ENCODE data around the gene HRH1. TPM values are rescaled to one million over a fixed set of nuclear protein-coding genes. Genes with fewer than 3 reads are reported as not detected.
"Not testable (repeated sequence)": the region's sequence is repeated elsewhere in the genome, so short reads cannot be mapped to it uniquely, and the experiment has no call there.

HRH1 gene
- 10 to 100 TPM; 17.7 to 48.3 TPM for total RNA-seq

- Histone ChIP-seq H3K4me3 (peak within 1 kb of the TSS; percentile 91), H3K36me3 (no peaks in the 10 kb centered on the region), H3K27ac (peak within 1 kb of the TSS; percentile 85 to 92), H3K27me3 (replicated peaks; ENCODE audit: insufficient read depth) (no peaks in the 10 kb centered on the region), H3K4me1 (ENCODE audit: control insufficient read depth in 1 of 2, low read depth in 2 of 2) (peaks cover 5 to 48% of the 10 kb centered on the region in 2 donors), H3K9me3 (no peaks in the 10 kb centered on the region)
- ATAC-seq (ENCODE audit: insufficient number of reproducible peaks, low FRiP score, low read depth) (peak; percentile 32), DNase-seq (ENCODE audit: low spot score) (no peak)
- TF ChIP-seq CTCF (IDR thresholded peaks at IDR 0.05) = no peak
Measured at GRCh38 chr3:11154036-11154952, at the start of gene HRH1. HRH1 (plus strand) TSS chr3:11154493; CDS start chr3:11259038, 104,545 bp downstream.

GRCh38 chr3:11113316-11113715, 41.0 kb upstream of the HRH1 start:
- not testable (repeated sequence) for H3K27me3 ChIP-seq (replicated peaks; ENCODE audit: insufficient read depth); H3K27ac ChIP-seq; ATAC-seq (ENCODE audit: insufficient number of reproducible peaks, low FRiP score, low read depth); H3K4me3 ChIP-seq; DNase-seq (ENCODE audit: low spot score); H3K36me3 ChIP-seq; H3K4me1 ChIP-seq (ENCODE audit: control insufficient read depth in 1 of 2, low read depth in 2 of 2); H3K9me3 ChIP-seq

- Histone ChIP-seq H3K4me1 (ENCODE audit: control insufficient read depth in 1 of 2, low read depth in 2 of 2) (peaks cover 5 to 25% of the 10 kb centered on the region in 2 donors), H3K9me3 (no peaks in the 10 kb centered on the region), H3K4me3 (no peak overlapping the region), H3K36me3 (no peaks in the 10 kb centered on the region), H3K27me3 (replicated peaks; ENCODE audit: insufficient read depth) (no peaks in the 10 kb centered on the region), H3K27ac (no peak overlapping the region)
- DNase-seq (ENCODE audit: low spot score) = no peak
- TF ChIP-seq CTCF (IDR thresholded peaks at IDR 0.05) = no peak
- no peak for ATAC-seq (ENCODE audit: insufficient number of reproducible peaks, low FRiP score, low read depth)
Measured at GRCh38 chr3:11115548-11115947, 38.7 kb upstream of the HRH1 start.

GRCh38 chr3:11116336-11117059, 37.8 kb upstream of the HRH1 start:
- no peaks in the 10 kb centered on the region for H3K9me3 ChIP-seq
- no peak overlapping the region for H3K4me3 ChIP-seq
- no peaks in the 10 kb centered on the region for H3K36me3 ChIP-seq
- ATAC-seq (ENCODE audit: insufficient number of reproducible peaks, low FRiP score, low read depth) (no peak), DNase-seq (ENCODE audit: low spot score) (no peak)
- peaks cover 5 to 29% of the 10 kb centered on the region in 2 donors for H3K4me1 ChIP-seq (ENCODE audit: control insufficient read depth in 1 of 2, low read depth in 2 of 2)
- H3K27ac ChIP-seq = no peak overlapping the region
- no peaks in the 10 kb centered on the region for H3K27me3 ChIP-seq (replicated peaks; ENCODE audit: insufficient read depth)
- no peak for TF ChIP-seq CTCF (IDR thresholded peaks at IDR 0.05)

GRCh38 chr3:11117591-11117990, 36.7 kb upstream of the HRH1 start:
- Histone ChIP-seq H3K36me3 (no peaks in the 10 kb centered on the region), H3K27ac (peak overlapping the region in 1 of 2 donors; percentile 69), H3K4me1 (ENCODE audit: control insufficient read depth in 1 of 2, low read depth in 2 of 2) (peaks cover 5 to 29% of the 10 kb centered on the region in 2 donors), H3K27me3 (replicated peaks; ENCODE audit: insufficient read depth) (no peaks in the 10 kb centered on the region), H3K9me3 (no peaks in the 10 kb centered on the region), H3K4me3 (no peak overlapping the region)
- ATAC-seq (ENCODE audit: insufficient number of reproducible peaks, low FRiP score, low read depth) (no peak), DNase-seq (ENCODE audit: low spot score) (no peak)
- TF ChIP-seq CTCF (IDR thresholded peaks at IDR 0.05) = no peak

All from thoracic aorta (tissue), 2 donors.